GM12878 (cell line): ENCODE results near the gene IL1RAP.

Experiments used
- CBX5 ChIP-seq: sonication (generic); IDR thresholded peaks from 2 replicates; pipeline ENCODE4 v1.6.1; 2016; ENCODE audit warnings: low read depth, moderate library complexity, mild to moderate bottlenecking, inconsistent platforms
- CEBPB ChIP-seq, 2 experiments: fragments of 150-350 bp in 1 of 2; IDR thresholded peaks; 2 replicates each; pipeline ENCODE4 v1.6.1; 2012 to 2014; ENCODE audit warnings: low read depth in 2 of 2, low read length in 2 of 2, borderline replicate concordance in 1 of 2, inconsistent platforms in 1 of 2
- EZH2 ChIP-seq: IDR thresholded peaks from 2 replicates; pipeline ENCODE4 v1.6.1; 2012; ENCODE audit warnings: low read depth, mild to moderate bottlenecking, control low read depth, inconsistent platforms, low read length, borderline replicate concordance; ENCODE audit not compliant: control insufficient read depth
- MYC ChIP-seq: IDR thresholded peaks from 2 replicates; pipeline ENCODE4 v1.6.1; 2011; ENCODE audit warnings: mild to moderate bottlenecking, low read length, moderate library complexity, inconsistent platforms; ENCODE audit not compliant: insufficient read depth, insufficient replicate concordance, insufficient read length, severe bottlenecking
- NFIC ChIP-seq: IDR thresholded peaks from 2 replicates; pipeline ENCODE4 v1.6.1; 2012; ENCODE audit warnings: low read depth, mild to moderate bottlenecking, inconsistent platforms, low read length, moderate library complexity
- POLR2AphosphoS2 ChIP-seq: IDR thresholded peaks from 2 replicates; pipeline ENCODE4 v1.6.1; 2011; ENCODE audit warnings: low read depth, mild to moderate bottlenecking, low read length, improper control_type of control experiment, moderate library complexity
- POLR2AphosphoS5 ChIP-seq: IDR thresholded peaks from 2 replicates; pipeline ENCODE4 v1.6.1; 2011; ENCODE audit warnings: mild to moderate bottlenecking, low read length, inconsistent platforms
- RAD21 ChIP-seq: IDR thresholded peaks from 2 replicates; pipeline ENCODE4 v1.6.1; 2011; ENCODE audit warnings: mild to moderate bottlenecking, low read depth, low read length, moderate library complexity; ENCODE audit not compliant: insufficient read depth
- REST ChIP-seq: IDR thresholded peaks from 2 replicates; pipeline ENCODE4 v1.6.1; 2012; ENCODE audit warnings: mild to moderate bottlenecking, low read depth, low read length
- RFX5 ChIP-seq: IDR thresholded peaks from 2 replicates; pipeline ENCODE4 v1.6.1; 2011; ENCODE audit warnings: low read depth, low read length, improper control_type of control experiment
- SRF ChIP-seq, 2 experiments: IDR thresholded peaks; 2 replicates each; pipeline ENCODE4 v1.6.1; 2011; ENCODE audit warnings: low read depth in 2 of 2, low read length in 2 of 2, mild to moderate bottlenecking in 1 of 2, moderate library complexity in 1 of 2
- ZSCAN29 ChIP-seq: fragments of 450-650 bp; IDR thresholded peaks from 2 replicates; pipeline ENCODE4 v1.6.1; 2017; ENCODE audit warnings: mild to moderate bottlenecking, moderate library complexity
- TF ChIP-seq, protein P1 (sequence below), 3 experiments: IDR thresholded peaks in 2 of 3; conservative IDR thresholded peaks in 1 of 3; 2 replicates each; pipeline ENCODE4 v1.5.1; 2011; ENCODE audit warnings: low read depth in 3 of 3, low read length in 3 of 3, mild to moderate bottlenecking in 3 of 3, control low read depth in 2 of 3, moderate library complexity in 2 of 3, inconsistent platforms in 1 of 3, mixed read lengths in 1 of 3; ENCODE audit not compliant: control insufficient read depth in 2 of 3, insufficient read depth in 1 of 3; ENCODE audit errors: extremely low read depth in 1 of 3

GRCh38 chr3:190676481-190676880 lies 162.6 kb downstream of the IL1RAP start:
- TF ChIP-seq POLR2AphosphoS2 (no peak), SRF (IDR thresholded peaks at IDR 0.05; ENCODE audit: low read depth in 2 of 2, low read length in 2 of 2) (no peak), RAD21 (no peak), REST (no peak), CBX5 (no peak), POLR2AphosphoS5 (no peak), MYC (no peak), ZSCAN29 (no peak), RFX5 (no peak), NFIC (no peak), CEBPB (IDR thresholded peaks at IDR 0.05; ENCODE audit: borderline replicate concordance in 1 of 2, low read depth in 2 of 2, low read length in 2 of 2) (no peak), EZH2 (no peak)
- TF ChIP-seq, protein P1, sequence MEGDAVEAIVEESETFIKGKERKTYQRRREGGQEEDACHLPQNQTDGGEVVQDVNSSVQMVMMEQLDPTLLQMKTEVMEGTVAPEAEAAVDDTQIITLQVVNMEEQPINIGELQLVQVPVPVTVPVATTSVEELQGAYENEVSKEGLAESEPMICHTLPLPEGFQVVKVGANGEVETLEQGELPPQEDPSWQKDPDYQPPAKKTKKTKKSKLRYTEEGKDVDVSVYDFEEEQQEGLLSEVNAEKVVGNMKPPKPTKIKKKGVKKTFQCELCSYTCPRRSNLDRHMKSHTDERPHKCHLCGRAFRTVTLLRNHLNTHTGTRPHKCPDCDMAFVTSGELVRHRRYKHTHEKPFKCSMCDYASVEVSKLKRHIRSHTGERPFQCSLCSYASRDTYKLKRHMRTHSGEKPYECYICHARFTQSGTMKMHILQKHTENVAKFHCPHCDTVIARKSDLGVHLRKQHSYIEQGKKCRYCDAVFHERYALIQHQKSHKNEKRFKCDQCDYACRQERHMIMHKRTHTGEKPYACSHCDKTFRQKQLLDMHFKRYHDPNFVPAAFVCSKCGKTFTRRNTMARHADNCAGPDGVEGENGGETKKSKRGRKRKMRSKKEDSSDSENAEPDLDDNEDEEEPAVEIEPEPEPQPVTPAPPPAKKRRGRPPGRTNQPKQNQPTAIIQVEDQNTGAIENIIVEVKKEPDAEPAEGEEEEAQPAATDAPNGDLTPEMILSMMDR (IDR thresholded peaks at IDR 0.05 in 2 of 3, conservative IDR thresholded peaks at IDR 0.05 in 1 of 3; ENCODE audit: control insufficient read depth in 2 of 3, extremely low read depth in 1 of 3, insufficient read depth in 1 of 3, low read depth in 3 of 3, low read length in 3 of 3) = no peak
